Kidney tubule cell (primary cell): ENCODE results near the gene CCR3.

Experiments
- DNase-seq: peaks from one replicate; pipeline ENCODE4 v3.0.0-alpha.2; 2018; ENCODE audit warnings: low spot score

The CCR3 gene

DNA sequence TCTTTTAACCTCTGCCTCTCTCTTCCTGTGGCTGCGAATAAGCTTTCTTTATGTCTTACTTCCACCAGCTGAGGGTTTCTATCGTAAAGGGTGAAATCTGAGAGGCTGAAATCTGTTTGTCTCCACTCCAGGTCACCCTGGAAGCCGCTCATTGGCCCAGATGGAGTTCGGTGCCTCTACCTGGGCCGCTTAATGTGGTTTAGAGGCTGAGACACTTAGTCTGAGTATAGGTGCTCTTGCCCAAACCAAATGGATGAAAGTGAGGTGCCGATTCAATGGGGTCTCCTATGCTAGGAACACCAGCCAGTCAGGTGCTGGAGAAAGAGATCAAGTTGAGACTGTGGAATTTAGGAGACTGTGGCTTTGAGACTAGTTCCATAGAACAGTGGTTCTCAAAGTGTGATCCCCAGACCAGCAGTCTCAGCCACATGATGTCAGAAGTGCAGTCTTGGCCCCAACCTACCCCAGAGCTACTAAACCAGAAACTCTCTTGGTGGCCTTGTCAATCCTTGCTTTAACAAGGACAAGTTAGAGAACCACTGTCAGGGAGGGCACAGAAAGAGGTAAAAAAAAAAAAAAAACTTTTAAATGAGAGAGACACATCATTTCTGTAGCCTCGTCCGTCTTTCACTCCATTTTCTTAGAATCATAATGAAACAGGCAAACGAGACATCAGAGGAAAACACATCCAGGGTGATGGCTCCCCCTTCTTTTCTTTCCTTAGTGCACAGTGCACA, 56.8 kb downstream of the CCR3 start:
- DNase-seq = no peak

DNA sequence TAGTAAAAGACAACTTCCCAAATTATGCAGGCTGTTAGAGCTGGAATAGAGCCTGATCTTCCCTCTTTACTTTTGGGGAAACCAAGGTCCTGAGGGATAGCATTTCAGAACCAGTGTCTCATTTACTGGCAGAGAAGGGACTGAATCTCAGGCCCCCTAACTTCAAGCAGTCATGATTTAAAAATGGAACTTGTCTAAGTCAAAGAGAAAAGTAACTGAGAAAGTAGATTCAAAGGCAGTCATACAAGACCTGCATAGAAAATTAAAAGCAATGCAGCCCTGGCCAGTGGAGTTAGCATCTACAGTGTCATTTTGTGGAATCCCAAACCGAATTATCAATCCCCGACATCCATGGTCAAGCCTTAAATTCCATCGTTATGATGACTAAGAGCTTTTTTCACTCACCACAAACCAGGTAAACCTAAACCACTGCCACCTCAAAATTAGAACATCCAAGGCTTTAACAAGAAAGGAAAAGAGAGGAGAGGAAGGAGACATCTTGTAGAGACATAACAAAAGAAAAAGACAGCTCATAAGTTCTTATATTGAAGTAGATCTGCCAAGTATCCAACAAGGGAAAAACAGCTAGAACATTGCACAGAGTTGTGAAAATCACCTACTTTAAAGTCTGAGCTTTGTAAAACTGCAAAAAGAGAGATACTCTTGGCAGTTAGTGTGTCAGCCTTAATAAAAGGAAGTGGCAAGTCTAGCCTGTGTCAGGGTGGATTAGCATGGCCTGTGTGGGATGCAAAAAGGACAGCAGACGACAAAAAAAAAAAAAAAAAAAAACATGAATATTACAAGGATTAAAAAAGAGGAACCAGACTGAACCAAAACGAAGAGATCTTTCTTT, 57.6 kb downstream of the CCR3 start:
- no peak for DNase-seq

DNA sequence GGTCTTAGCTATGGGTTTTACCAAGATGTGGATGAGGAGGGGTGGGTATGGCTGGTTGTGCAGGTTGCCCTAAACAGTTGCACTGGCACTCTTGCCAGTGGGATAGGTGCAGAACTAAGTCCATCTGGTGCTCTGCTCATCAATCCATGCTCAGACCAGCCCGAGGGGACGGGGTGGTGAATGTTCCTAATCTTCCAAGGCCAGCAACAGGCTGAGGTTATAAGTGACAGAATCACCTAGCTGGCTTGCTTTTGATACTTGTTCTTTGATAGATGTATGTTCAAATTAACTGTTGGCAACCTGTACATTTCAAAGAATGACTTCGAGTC, 58.2 kb downstream of the CCR3 start:
- DNase-seq = no peak

DNA sequence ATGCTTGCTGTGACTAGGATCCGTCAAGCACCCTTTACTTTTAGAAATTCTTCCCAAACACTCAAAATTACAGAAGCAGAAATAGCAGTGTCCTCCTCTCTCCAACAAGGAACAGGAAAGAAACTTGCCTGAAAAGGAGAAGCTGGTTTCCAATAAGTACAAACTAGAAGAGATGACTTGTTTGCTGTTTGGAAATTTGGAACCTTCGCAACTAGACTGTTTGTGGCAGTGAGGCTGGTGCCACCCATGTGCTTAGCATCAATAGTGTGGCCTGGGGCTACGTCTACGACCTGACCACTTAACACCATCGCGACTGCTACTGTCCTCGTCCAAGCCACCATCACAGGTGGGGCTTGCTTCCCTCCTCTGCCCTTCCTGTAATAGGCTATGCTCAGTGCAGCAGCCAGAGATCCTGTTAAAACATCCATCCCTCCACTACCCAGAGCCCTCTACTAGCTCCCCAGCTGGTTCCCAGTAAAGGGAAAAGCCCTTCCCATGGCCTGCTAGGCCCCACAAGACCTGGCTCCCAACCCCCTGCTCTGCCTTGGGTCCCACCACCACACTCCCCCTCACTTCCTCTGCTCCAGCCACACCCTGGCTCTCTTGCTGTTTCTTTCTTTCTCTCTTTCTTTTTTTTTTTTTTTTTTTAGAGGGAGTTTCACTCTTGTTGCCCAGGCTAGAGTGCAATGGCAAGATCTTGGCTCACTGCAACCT, 59.0 kb downstream of the CCR3 start:
- DNase-seq = no peak

DNA sequence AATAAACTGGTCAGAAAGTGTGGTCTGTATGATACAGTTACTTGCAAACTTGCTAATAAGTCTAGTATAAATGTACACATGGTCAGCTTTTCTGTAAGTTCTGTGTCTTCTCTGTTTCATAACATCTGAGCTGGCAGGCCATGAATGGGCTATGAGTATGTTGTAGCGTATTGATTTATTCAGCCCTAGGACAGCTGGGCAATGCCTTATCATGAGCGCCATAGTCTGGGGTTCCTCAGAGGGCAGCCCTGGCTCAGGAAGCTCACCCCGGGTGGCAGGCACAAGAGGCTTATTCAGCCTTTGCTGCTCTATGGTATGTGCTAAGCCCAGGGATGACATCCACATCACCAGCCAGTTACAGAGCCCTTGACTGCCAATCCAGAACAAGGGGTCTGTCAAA, 61.0 kb downstream of the CCR3 start:
- no peak for DNase-seq

DNA sequence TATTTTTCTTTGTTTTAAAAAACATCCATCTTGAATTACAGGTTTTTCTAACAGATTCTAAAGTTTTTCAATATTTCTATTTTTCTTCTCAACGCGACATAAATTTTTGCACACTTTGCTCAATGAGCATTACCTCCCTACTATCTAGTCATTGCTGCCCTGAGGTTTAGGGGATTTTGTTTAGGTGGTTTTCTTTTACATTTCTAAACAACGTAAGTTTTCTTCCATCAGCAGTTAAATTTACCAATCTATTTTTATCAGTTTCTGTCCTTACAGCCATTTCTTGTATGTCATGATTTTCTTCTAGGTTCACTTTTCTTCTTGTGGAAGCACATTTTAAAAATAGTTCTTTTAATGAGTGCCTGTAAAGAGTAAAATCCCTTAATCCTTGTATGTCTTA, 62.5 kb downstream of the CCR3 start:
- no peak for DNase-seq

DNA sequence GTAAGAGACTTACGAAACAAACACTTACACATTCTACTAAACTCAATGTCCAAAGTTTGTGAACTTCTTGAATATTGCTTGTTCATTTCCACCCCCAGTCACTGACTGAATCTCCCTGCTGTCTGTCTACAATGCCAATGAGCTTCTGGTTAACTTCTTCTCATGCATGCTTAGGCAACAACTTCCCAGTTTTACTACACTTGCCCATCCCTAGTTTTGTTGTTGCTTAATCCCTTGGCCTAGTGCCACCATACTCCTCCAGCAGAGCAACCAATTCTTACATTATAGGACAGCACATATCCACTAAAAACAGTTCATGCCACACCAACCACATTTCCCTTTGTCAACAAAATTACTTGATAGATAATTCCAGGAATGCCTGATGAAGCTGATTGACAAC, 70.7 kb downstream of the CCR3 start:
- DNase-seq = no peak

DNA sequence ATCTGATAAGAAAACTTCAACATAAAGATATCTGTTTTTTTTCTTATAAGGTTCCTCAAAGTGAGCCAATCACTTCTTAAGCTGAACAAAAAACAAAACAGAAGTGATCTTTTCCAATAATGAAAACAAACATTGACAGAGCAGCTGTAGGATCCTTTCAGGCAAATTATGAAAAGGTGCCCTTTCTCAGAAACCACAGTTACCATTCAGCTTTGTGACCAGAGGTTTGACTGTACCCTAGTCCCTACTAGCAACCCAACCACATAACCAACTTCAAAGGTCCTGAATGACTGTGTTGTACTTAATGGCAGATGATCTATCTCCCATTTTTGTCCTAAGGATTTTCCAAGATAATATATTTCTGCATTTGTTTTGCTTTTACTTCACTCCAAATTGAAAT, 72.3 kb downstream of the CCR3 start:
- DNase-seq = no peak

DNA sequence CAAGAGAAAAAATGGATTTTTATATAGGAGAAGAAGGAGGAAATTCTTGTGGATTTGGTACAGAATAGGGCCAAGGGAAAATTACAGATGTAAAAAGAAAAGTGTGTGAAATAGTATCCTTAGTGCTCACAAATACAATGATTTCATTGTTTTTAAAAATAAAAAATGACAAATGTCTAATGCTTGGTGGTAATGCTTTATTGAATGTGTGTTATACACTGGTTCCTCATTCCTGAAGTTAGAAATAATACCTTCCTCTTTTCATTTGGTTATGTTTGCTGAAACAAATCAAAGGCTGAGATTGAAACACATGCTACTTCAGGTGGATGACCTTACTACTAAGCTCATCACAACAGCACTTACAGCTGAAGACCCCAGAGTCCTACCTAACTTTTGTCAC, 73.9 kb downstream of the CCR3 start:
- no peak for DNase-seq
